ENCODE data around the gene RGS1. TPM values are rescaled to one million over a fixed set of nuclear protein-coding genes. Genes with fewer than 3 reads are reported as not detected.

RGS1 gene
- total RNA-seq, 5 donors from 2014 or later (not counting 1 experiment from before 2014, with no cell fraction given), result 7.1 to 439 (median 15.3) TPM

Other genes with a start within 250 kb of the RGS1 start
- gene RGS13, start 60.4 kb downstream of the RGS1 start, total RNA-seq, result under 1 TPM in 2 of 5 donors, not detected in 3; 0.07 to 0.10 TPM
- gene RGS2, start 233.3 kb downstream of the RGS1 start, total RNA-seq, result 100 to 1,000 TPM in 1 of 5 donors, 10 to 100 TPM in 4; 13.9 to 129 (median 20.7) TPM

All from T-cell (primary cell).